UCSD-AML1 (cell line): ENCODE results near the gene DOHH.
"Not testable (repeated sequence)": the region's sequence is repeated elsewhere in the genome, so short reads cannot be mapped to it uniquely, and the experiment has no call there.

Source experiments
- DNase-seq: peaks from one replicate; lab custom pipeline; 2025; ENCODE audit not compliant: unreplicated experiment; lab: John Stamatoyannopoulos, UW

Gene DOHH

GRCh38 chr19:3462991-3463713, 37.3 kb downstream of the DOHH start:
- DNase-seq, result no peak

DNA sequence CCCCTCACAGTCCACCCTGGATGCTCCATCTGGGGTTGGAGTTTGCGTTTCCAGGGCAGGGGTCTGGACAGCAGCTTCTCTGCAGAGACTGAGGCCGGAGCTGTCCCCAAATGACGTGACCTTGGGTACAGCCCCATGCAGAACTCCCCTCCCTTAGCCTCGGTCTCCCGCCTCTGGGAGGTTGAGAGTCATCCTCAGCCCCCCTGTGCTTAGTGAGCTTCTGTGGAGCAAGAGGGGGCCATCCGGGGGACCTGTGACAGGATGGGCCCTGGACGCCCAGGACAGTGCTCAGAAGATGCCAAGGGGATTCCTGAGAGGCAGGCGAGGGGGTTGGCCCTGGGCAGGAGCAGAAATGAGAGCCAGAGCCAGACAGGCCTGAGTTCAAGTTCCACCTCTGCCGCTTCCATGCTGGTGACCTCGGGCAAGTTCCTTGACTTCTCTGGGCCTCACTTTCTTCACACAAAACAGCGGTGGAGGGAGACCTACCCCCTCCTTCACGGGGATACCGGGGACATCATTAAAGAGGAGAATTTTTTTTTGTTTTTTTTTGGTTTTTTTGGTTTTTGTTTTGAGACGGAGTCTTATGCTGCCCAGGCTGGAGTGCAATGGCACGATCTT, 40.4 kb downstream of the DOHH start:
- DNase-seq, result no peak

- no peak for DNase-seq
Measured at GRCh38 chr19:3459089-3459881, 41.2 kb downstream of the DOHH start.

- no peak for DNase-seq
Measured at GRCh38 chr19:3458229-3459088, 42.0 kb downstream of the DOHH start.

DNA sequence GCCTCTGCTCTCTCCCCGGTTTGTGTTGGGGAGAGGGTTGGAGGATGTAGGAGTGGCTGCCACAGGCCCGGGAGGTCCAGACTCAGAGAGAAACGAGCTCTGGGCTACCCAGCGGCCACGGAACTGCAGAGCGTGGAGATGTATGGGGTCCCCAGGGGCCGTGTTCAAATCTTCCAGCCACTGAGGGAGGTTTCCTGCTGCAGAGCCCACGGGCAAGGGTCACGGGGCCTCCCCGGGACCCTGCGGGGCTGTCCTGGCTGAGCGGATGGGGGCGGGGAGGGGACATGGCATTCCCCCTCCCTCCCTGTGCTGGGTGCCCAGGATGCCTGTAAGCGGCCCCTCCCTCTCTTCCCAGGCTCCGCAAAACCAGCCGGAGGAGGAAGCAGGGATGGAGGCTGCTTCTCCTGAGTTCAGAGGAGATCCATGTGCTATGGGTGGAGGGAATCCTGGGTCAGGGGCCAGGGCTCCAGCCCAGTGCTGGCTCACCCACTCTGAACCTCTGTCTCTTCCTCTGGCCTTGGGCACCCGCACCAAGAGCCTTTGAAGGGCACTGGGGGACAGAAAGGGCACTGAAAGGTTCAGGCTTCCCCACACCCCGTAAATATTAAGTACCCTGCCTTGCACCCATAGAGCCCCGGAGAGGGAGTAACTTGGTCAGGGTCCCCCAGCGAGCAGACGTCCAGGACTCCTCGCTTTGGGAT, 42.8 kb downstream of the DOHH start:
- DNase-seq, result no peak

DNA sequence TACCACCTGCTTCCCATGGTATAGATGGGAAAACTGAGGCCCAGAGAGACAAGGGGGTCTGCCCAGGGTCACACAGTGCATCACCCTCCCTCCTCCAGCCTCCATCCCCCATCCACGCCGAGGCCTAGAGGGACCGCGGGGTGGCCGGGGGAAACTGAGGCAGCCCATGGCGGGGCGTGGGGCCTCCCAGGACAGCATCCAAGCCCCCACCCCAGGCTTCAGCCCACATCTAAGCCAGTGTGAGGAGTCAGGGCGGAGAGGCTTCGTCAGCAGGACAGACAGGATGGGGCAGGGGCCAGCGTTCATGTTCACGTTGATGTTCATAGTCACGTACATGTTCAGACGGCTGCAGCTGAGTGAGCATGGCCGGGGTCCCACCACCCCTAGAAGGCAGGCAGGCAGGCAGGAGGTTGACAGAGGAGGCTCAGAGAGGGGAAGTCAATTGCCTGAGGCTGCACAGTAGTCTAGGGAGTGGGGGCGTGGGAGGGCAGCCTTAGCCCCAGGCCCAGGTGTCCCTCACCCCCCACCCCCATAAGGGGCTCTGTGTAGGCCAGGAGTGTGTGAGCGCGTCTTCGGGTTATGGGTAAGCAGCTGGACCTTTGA, 43.4 kb downstream of the DOHH start:
- DNase-seq, result no peak

DNA sequence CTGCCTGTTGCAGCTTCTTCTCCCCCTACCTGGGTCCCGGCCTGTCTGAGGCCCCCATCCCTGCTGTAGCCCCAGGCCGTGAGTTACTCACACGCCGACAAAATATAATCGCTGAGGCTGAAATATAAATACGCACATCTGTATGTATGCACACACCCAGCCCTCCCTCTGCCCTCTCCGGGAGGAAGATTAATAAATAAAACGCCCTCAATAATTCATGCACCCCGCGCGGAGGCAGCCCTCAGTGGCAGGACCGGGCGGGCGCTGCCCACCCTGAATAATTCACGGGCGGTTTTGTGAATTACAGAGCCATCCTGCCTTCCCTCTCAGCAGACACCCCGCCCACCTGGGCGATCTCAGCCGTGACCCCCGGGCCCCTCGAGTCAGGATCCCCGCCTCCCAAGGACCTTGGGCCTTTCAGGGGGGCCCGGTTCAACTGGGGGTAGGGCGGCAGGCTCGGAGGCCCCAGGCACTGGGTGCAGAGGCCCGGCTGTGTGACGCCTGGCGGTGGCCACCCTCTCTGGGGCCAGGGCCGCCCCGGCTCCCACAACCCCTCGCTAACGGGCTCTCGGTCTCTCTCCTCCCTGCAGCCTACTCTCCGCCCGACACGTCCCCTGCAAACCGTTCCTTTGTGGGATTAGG, 44.4 kb downstream of the DOHH start:
- DNase-seq, result no peak

DNA sequence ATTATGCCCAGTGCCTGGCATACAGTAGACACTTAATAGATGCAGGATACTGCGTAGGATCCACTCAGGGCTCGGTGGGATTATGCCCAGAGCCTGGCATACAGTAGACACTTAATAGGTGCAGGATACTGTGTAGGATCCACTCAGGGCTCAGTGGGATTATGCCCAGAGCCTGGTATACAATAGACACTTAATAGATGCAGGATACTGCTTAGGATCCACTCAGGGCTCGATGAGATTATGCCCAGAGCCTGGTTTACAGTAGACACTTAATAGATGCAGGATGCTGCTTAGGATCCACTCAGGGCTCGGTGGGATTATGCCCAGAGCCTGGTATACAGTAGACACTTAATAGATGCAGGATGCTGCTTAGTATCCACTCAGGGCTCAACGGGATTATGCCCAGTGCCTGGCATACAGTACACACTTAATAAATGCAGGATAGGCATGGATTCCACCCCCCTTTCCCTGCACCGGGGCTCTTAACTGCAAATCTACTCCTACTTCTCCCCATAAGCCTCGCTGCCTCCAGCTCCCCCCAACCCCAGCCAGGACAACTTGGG, 45.0 kb downstream of the DOHH start:
- no peak for DNase-seq

GRCh38 chr19:3454656-3455392, 45.6 kb downstream of the DOHH start:
- no peak for DNase-seq

DNA sequence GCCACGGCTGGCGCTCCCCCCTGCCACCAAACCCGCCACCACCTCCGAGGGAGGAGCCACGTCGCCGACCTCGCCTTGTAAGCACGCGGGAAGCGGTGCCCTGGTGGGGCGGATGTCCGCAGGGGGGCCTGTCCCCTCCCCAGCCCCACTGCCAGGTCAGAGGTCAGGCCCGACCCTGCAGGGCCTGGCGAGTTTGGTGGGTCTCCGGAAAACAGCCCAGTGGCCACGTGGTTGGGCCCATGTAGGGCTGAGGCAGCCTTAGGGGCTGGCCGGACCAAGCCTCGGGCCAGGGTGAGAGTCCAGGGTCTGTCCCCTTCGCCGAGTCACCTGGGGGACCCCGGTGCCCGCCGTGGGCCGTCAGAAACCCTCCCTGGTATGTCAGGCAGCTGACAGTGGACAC, 46.6 kb downstream of the DOHH start:
- DNase-seq, result no peak

DNA sequence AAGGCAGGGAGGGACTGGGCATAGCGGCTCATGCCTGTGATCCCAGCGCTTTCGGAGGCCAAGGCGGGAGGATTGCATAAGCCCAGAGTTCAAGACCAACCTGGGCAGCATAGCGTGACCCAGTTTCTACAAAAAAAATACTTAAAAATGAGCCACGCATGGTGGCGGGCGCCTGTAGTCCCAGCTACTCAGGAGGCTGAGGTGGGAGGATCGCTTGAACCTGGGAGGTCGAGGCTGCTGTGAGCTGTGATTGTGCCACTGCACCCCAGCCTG, 47.6 kb downstream of the DOHH start:
- DNase-seq, result not testable (repeated sequence)

- DNase-seq, result no peak
Measured at GRCh38 chr19:3452171-3452941, 48.1 kb downstream of the DOHH start.

DNA sequence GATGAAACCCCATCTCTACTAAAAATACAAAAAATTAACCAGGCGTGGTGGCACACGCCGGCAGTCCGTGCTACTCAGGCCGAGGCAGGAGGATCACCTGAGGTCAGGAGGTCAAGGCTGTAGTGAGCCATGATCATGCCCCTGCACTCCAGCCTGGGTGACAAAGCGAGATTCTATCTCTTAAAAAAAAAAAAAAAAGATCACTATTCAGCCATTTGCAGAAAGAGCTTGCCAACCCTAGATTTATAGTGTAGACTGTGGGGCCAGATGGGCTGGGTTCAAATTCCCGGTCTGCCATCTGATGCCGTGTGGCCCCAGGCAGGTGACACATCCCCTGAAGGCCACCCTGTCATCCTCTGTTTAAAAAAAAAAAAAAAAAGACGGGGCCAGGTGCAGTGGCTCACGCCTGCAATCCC, 49.0 kb downstream of the DOHH start:
- no peak for DNase-seq

DNA sequence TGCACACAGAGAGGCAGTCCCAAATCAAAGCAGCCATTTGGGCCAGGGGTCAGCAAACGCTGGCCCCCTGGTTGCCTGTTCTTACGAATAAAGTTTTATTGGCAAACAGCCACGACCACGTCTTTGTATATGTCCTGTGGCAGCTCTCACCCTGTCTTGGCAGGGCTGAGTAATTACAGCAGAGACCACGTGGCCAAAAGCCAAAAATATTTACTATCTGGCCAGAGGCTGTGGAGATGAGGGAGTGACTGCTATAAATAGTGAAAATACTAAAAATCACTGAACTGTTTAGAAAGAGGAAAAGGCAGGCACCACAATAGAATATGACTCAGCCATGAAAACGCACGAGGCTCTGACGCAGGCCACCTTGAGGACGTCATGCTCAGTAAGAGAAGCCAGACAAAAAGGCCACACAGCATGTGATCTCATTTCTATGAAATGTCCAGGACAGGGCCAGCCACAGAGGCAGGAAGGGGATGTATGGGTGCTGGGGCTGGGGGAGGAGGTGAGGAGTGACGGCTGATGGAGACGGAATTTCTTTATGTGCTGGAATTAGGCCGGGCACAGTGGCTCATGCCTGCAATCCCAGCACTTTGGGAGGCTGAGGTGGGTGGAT, 49.6 kb downstream of the DOHH start:
- DNase-seq, result peak; percentile 76

DNA sequence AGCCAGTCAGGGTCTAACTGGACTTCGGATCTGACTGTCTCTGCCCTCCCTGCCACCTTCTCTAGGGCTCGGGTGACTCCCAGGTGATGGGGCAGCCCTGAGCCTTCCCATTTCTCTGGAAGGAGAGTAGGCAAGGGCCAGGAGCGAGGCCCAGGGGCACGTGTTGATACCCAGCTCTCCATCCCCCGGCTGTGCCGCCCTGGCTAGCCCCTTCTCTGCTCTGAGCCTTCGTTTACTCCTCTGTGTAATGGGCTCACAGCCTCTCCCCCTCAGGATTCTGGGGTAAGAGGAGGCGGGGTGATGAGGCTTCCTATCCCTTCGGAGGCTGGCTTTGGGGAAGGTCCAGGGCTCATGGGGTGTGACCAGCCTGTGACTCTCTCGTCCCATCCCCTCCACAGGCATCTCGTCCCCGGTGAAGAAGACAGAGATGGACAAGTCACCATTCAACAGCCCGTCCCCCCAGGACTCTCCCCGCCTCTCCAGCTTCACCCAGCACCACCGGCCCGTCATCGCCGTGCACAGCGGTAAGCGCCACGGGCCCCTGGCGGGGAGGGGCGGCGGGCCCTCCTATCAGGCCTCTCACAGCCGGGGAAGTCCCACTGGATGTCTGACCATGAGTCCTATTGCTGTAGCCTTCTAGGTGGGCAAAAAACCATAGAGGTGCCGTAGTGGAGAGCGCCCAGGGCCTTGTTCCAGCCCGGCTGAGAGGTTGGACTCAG, 51.7 kb downstream of the DOHH start:
- DNase-seq, result no peak

DNA sequence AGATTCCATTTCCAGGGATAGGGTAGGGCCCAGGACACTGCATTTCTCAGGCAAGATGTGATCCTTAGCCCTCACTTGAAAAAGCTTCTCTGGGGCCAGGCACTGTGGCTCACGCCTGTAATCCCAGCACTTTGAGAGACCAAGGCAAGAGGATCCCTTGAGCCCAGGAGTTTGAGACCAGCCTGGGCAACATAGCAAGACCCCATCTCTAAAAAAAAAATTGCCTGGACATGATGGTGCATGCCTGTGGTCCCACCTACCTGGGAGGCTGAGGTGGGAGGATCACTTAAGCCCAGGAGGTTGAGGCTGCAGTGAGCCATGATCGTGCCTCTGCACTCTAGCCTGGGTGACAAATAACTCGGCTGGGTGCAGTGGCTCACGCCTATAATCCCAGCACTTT, 53.8 kb downstream of the DOHH start:
- DNase-seq, result not testable (repeated sequence)

DNA sequence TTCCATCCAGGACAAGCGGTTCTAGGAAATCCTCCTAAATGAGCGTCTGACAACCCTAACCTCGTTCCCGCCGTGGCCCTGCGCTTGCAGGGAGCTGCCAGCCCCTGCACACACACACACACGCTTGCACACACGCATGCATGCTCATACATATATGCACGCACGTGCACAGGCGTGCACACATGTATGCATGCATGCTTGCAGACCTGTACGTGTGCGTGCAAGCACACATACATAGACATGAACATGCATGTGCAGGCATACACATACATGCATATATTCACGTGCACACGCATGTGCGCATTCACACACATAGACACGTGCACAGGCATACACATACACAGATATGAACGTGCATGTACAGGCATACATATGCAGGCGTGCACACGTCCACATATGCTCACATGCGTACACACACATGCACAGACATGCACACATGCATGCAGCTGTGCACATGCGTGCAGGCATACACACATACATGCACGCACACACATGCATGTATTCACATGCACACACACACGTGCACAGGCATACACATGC, 55.7 kb downstream of the DOHH start:
- no peak for DNase-seq
